Caco-2 (cell line): ENCODE data around the gene FGF12. TPM values are rescaled to one million over a fixed set of nuclear protein-coding genes. Genes with fewer than 3 reads are reported as not detected.
A peak's percentile ranks its signal among the peaks of the same experiment; 100 is the strongest.

Source experiments
- BruUV-seq: library from RNA; stranded (reverse); fragments of 400-500 nt; replicated peaks from 2 replicates; lab custom pipeline; 2021; lab: Mats Ljungman, UMichigan
- CTCF ChIA-PET: fragments of 300-600 bp; sonication (Branson Sonifier 250); formaldehyde crosslinking; loops from one replicate; lab custom pipeline; 2022; ENCODE audit warnings: antibody characterized with exemption; lab: Charles Lee
- POLR2A ChIA-PET: fragments of 300-600 bp; sonication (Branson Sonifier 250); formaldehyde crosslinking; loops from one replicate; lab custom pipeline; 2022; ENCODE audit warnings: antibody characterized with exemption; lab: Charles Lee
- DNase-seq, 2 experiments: peaks; one replicate each; pipeline versions ENCODE4 v3.0.0 to v3.0.0-alpha.2; 2020 to 2022
- H3K27me3 ChIP-seq: replicated peaks from 2 replicates; pipeline ENCODE4 v1.6.0; 2011; ENCODE audit warnings: low read length; ENCODE audit not compliant: control insufficient read depth, insufficient read depth
- H3K36me3 ChIP-seq: 2 replicates; pipeline ENCODE4 v1.5.1; 2011; ENCODE audit warnings: low read length; ENCODE audit not compliant: control insufficient read depth, insufficient read depth
- H3K4me1 ChIP-seq: fragments of 250-450 bp; sonication (Bioruptor Pico); 2 replicates; pipeline ENCODE4 v1.5.1; 2020; ENCODE audit warnings: mild to moderate bottlenecking
- H3K4me3 ChIP-seq: 2 replicates; pipeline ENCODE4 v1.5.1; 2011; ENCODE audit warnings: low read depth, mild to moderate bottlenecking, control low read depth, low read length
- H3K9me3 ChIP-seq: fragments of 250-450 bp; sonication (Bioruptor Pico); 2 replicates; pipeline ENCODE4 v1.5.1; 2020; ENCODE audit warnings: mild to moderate bottlenecking, moderate library complexity
- H3K27ac Mint-ChIP-seq: one replicate; pipeline ENCODE4 v1.8.0; 2022; ENCODE audit warnings: mixed read lengths; ENCODE audit not compliant: unreplicated experiment
- H3K27me3 Mint-ChIP-seq: one replicate; pipeline ENCODE4 v1.8.0; 2022; ENCODE audit warnings: mixed read lengths; ENCODE audit not compliant: insufficient read depth, unreplicated experiment
- H3K36me3 Mint-ChIP-seq: one replicate; pipeline ENCODE4 v1.8.0; 2022; ENCODE audit warnings: mild to moderate bottlenecking, mixed read lengths; ENCODE audit not compliant: insufficient read depth, unreplicated experiment
- H3K4me1 Mint-ChIP-seq: one replicate; pipeline ENCODE4 v1.8.0; 2022; ENCODE audit warnings: low read depth, mixed read lengths; ENCODE audit not compliant: unreplicated experiment
- H3K4me3 Mint-ChIP-seq: one replicate; pipeline ENCODE4 v1.8.0; 2022; ENCODE audit warnings: mild to moderate bottlenecking, moderate library complexity, mixed read lengths; ENCODE audit not compliant: unreplicated experiment
- H3K9me3 Mint-ChIP-seq: one replicate; pipeline ENCODE4 v1.8.0; 2022; ENCODE audit warnings: mixed read lengths; ENCODE audit not compliant: unreplicated experiment
- intact Hi-C: fragments of 100-400 bp; cut with micrococcal nuclease; formaldehyde crosslinking; loops from one replicate; pipeline ENCODE4 v1.10.0; 2022; ENCODE audit not compliant: unreplicated experiment
- total RNA-seq: library from RNA; stranded (reverse); gene quantifications from 2 replicates; pipeline ENCODE4 v1.2.3, GENCODE V29; 2022
- TF ChIP-seq, protein P1 (sequence below), 2 experiments: fragments of 200-600 bp in 1 of 2; IDR thresholded peaks; 1 replicate in 1 of 2; 2 replicates in 1 of 2; pipeline versions ENCODE4 v1.5.1 to v1.8.0; 2011 to 2022; ENCODE audit warnings: antibody characterized with exemption in 1 of 2, control low read depth in 1 of 2, inconsistent platforms in 1 of 2, low read depth in 1 of 2, low read length in 1 of 2, mild to moderate bottlenecking in 1 of 2, moderate library complexity in 1 of 2; ENCODE audit not compliant: insufficient read depth in 1 of 2, severe bottlenecking in 1 of 2, unreplicated experiment in 1 of 2

FGF12 gene
- total RNA-seq, 1 experiment from 2014 or later: 0.41 TPM

DNA sequence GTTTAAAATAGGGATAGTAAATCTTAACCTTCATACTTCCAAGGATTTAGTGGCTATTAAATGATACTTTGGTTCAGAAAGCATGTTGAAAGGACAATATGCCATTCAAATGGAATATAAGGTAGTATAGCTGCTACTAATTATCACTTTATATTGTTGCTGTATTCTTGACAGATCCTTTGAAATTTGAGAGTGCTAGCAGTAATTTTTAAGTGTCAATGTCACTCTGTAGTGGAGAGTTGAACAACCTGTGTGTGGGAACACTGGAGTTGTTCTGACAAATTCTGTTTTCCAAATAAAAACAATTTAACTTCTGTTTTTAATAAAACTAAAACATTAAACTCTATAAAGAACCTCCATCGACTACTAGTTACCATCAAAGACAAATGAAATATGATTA, 565.7 kb downstream of the FGF12 start:
- CTCF ChIA-PET: no interaction called here
- H3K9me3 Mint-ChIP-seq: peaks cover 15% of the 10 kb centered on the region
- BruUV-seq: no TSS peak
- H3K4me1 Mint-ChIP-seq: peaks cover 6% of the 10 kb centered on the region
- Histone ChIP-seq H3K9me3 (no peaks in the 10 kb centered on the region), H3K36me3 (no peaks in the 10 kb centered on the region), H3K4me1 (no peaks in the 10 kb centered on the region), H3K27me3 (no peaks in the 10 kb centered on the region), H3K4me3 (no peak overlapping the region)
- H3K27me3 Mint-ChIP-seq: peaks cover 3% of the 10 kb centered on the region
- POLR2A ChIA-PET: no interaction called here
- TF ChIP-seq, protein P1, sequence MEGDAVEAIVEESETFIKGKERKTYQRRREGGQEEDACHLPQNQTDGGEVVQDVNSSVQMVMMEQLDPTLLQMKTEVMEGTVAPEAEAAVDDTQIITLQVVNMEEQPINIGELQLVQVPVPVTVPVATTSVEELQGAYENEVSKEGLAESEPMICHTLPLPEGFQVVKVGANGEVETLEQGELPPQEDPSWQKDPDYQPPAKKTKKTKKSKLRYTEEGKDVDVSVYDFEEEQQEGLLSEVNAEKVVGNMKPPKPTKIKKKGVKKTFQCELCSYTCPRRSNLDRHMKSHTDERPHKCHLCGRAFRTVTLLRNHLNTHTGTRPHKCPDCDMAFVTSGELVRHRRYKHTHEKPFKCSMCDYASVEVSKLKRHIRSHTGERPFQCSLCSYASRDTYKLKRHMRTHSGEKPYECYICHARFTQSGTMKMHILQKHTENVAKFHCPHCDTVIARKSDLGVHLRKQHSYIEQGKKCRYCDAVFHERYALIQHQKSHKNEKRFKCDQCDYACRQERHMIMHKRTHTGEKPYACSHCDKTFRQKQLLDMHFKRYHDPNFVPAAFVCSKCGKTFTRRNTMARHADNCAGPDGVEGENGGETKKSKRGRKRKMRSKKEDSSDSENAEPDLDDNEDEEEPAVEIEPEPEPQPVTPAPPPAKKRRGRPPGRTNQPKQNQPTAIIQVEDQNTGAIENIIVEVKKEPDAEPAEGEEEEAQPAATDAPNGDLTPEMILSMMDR (IDR thresholded peaks at IDR 0.05; ENCODE audit: insufficient read depth in 1 of 2, low read depth in 1 of 2, low read length in 1 of 2, severe bottlenecking in 1 of 2, unreplicated experiment in 1 of 2): no peak
- no peak overlapping the region for H3K4me3 Mint-ChIP-seq
- H3K36me3 Mint-ChIP-seq: no peaks in the 10 kb centered on the region
- H3K27ac Mint-ChIP-seq: no peak overlapping the region
- intact Hi-C loops: no loop called here
- DNase-seq: no peak

DNA sequence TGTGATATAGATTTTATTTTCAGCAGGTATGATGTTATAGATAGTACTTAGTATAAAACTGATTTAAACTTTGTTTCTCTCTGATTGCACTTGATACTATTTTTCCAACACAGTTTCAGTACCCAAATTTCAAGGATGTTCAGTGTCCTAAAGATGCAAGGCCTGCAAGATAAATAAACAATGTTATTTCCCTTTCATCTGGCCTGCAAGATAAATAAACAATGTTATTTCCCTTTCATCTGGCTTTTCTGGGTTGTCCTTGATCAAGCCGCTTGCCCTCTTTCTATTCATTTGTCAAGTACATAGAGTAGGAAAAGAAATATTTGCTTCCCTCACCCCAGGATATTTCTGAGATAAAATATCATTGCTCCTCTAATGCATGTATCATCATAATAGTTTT, 571.0 kb downstream of the FGF12 start:
- H3K27me3 ChIP-seq: no peaks in the 10 kb centered on the region
- BruUV-seq: no TSS peak
- TF ChIP-seq, protein P1 (IDR thresholded peaks at IDR 0.05; ENCODE audit: insufficient read depth in 1 of 2, low read depth in 1 of 2, low read length in 1 of 2, severe bottlenecking in 1 of 2, unreplicated experiment in 1 of 2): no peak
- H3K4me3 ChIP-seq: no peak overlapping the region
- H3K36me3 ChIP-seq: no peaks in the 10 kb centered on the region
- intact Hi-C loops: no loop called here
- H3K4me1 Mint-ChIP-seq: peaks cover 6% of the 10 kb centered on the region
- H3K36me3 Mint-ChIP-seq: no peaks in the 10 kb centered on the region
- H3K27ac Mint-ChIP-seq: no peak overlapping the region
- no peaks in the 10 kb centered on the region for H3K4me1 ChIP-seq
- POLR2A ChIA-PET: no interaction called here
- H3K9me3 ChIP-seq: no peaks in the 10 kb centered on the region
- DNase-seq: no peak
- no peak overlapping the region for H3K4me3 Mint-ChIP-seq
- peaks cover 15% of the 10 kb centered on the region for H3K9me3 Mint-ChIP-seq
- H3K27me3 Mint-ChIP-seq: peaks cover 3% of the 10 kb centered on the region
- CTCF ChIA-PET: no interaction called here

DNA sequence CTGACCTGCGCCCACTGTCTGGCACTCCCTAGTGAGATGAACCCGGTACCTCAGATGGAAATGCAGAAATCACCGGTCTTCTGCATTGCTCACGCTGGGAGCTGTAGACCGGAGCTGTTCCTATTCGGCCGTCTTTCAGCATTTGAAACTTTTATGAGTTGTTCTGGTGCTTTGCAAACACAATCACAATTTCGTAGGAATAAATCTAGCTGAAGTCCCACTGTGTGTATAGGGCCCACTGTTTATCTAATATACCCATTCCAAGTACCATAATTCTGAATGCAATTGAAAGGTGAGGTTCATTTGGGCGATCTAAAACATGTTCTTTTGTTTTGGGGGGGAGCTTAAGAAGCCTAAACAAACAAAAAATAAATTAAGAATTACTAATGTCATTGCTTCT, 572.1 kb downstream of the FGF12 start:
- TF ChIP-seq, protein P1 (IDR thresholded peaks at IDR 0.05; ENCODE audit: insufficient read depth in 1 of 2, low read depth in 1 of 2, low read length in 1 of 2, severe bottlenecking in 1 of 2, unreplicated experiment in 1 of 2): no peak
- intact Hi-C loops: no loop called here
- no peak overlapping the region for H3K27ac Mint-ChIP-seq
- peak overlapping the region; percentile 47 for H3K4me3 Mint-ChIP-seq
- H3K36me3 ChIP-seq: no peaks in the 10 kb centered on the region
- DNase-seq: no peak
- H3K27me3 ChIP-seq: no peaks in the 10 kb centered on the region
- H3K9me3 Mint-ChIP-seq: peaks cover 15% of the 10 kb centered on the region
- no TSS peak for BruUV-seq
- peaks cover 6% of the 10 kb centered on the region for H3K4me1 Mint-ChIP-seq
- no peaks in the 10 kb centered on the region for H3K4me1 ChIP-seq
- CTCF ChIA-PET: no interaction called here
- no peaks in the 10 kb centered on the region for H3K9me3 ChIP-seq
- peak overlapping the region; percentile 18 for H3K4me3 ChIP-seq
- no peaks in the 10 kb centered on the region for H3K36me3 Mint-ChIP-seq
- POLR2A ChIA-PET: interaction anchor here (0.7 kb wide), 1 partner anchor 12 kb away, joined by 3 read pairs; no protein-coding TSS in a partner anchor
- peaks cover 3% of the 10 kb centered on the region for H3K27me3 Mint-ChIP-seq
